Measurements from ENCODE around the gene NAT8L.
"Not testable (repeated sequence)": the region's sequence is repeated elsewhere in the genome, so short reads cannot be mapped to it uniquely, and the experiment has no call there.

NAT8L gene, protein sequence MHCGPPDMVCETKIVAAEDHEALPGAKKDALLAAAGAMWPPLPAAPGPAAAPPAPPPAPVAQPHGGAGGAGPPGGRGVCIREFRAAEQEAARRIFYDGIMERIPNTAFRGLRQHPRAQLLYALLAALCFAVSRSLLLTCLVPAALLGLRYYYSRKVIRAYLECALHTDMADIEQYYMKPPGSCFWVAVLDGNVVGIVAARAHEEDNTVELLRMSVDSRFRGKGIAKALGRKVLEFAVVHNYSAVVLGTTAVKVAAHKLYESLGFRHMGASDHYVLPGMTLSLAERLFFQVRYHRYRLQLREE

GRCh38 chr4:2059046-2059725, at the start of gene NAT8L:
NAT8L (plus strand) TSS chr4:2059327; CDS start chr4:2059512, 185 bp downstream.
- no peak for DNase-seq

- DNase-seq: peak; percentile 59
Measured at GRCh38 chr4:2009651-2010233, 49.4 kb upstream of the NAT8L start.

GRCh38 chr4:2011583-2011982, 47.5 kb upstream of the NAT8L start:
- no peak for DNase-seq

DNA sequence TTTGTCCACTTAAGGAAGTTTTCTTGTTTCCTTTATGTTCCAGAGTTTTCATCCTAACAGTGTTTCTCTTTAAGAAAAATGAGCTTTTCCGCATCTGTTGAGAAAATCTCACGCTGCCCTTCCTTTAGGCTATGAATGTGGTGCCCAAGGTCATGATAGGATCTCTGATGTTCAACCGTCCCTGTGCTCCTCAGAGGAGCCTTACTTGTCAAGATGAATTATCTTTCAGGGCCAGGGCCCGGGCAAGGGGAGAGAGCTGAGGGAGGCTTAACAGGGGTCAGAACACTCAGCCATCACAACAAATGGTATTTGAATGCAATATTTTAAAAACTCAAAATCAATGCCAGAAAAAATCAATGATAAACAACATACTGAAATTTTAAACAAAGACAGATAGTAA, 44.1 kb upstream of the NAT8L start:
- DNase-seq: no peak

- DNase-seq: not testable (repeated sequence)
Measured at GRCh38 chr4:2021358-2022018, 37.6 kb upstream of the NAT8L start.

- DNase-seq: no peak
Measured at GRCh38 chr4:2024683-2025082, 34.4 kb upstream of the NAT8L start.

- DNase-seq: no peak
Measured at GRCh38 chr4:2025817-2026216, 33.3 kb upstream of the NAT8L start.

GRCh38 chr4:2027120-2027519, 32.0 kb upstream of the NAT8L start:
- DNase-seq: not testable (repeated sequence)

DNA sequence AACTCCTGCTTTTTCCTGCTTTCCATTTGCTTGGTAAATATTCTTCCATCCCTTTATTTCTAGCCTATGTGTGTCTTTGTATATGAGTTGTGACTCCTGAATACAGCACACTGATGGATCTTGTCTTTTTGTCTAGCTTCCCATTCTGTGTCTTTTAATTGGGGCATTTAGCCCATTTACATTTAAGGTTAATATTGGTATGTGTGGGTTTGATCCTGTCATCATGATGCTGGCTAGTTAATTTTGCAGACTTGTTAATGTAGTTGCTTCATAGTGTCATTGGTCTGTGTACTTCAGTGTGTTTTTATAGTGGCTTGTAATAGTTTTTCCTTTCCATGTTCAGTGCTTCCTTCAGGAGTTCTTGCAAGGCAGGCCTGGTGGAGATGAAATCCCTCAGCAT, 28.0 kb upstream of the NAT8L start:
- DNase-seq: not testable (repeated sequence)

GRCh38 chr4:2036327-2036726, 22.8 kb upstream of the NAT8L start:
- DNase-seq: no peak

GRCh38 chr4:2036866-2037265, 22.3 kb upstream of the NAT8L start:
- DNase-seq: no peak

DNA sequence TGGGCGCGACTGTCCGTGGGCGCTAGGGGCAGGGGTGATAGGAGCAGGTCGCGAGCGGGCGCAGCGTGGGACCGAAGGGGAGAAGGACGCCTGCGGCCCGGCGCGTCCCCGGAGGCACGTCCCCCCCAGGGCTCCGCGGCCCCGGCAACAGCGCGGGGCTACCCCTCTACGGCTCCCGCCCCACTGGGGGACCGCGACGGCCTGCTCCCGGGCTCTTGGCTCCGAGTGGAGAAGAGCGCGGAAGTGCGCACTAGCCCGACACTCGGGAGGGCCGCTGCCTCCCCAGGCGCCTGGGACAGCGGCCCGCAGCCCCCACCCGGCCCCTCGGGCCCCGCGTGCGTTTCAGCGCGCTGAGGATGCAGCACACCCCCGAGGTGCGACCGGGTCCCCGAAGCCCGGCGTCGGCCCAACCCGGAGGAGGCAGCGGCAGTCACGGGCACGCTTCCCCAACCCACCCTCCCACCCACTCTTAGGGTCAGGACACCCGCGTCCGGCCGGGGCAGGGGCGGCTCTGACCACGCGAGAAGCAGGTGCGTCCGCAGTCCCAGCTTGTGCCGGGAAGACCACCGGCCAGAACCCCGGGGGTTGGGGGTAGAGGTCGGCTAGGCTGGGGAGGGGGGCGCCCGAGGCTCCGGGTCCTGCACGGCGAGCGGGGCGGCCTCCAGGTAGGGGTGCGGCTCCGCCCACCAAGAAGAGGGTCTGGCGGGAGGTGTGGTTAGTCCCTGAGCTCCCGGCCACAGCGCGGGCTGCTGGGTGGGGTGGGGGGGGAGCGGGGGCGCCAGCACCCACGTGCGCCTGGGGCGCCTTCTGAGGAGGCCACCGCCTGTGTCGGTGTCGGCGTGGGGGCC, 18.5 kb upstream of the NAT8L start:
- DNase-seq: no peak

- peak; percentile 90 for DNase-seq
Measured at GRCh38 chr4:2041239-2042130, 17.6 kb upstream of the NAT8L start.

GRCh38 chr4:2042204-2042946, 16.8 kb upstream of the NAT8L start:
- peak; percentile 56 for DNase-seq

DNA sequence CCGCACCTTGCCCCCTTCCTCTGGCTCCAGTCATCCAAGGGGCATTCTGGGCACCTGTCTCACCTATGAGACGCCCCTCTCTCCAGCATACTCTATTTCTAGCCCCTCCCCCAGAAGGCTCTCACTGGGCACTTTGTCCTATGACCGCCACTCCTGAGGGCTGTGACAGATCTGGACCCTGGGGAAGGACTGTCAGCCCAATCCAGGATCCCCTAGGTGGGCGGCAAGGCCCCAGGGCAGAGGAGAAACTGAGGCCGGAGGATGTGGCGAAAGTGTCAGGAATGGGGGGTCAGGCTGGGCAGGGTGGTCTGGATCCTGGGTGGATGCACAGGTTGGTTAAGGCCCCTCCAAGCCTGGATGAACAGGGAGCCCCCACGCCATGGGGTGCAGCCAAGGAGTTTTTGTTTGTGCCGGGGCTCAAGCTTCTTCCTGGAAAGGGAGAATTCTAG, 16.2 kb upstream of the NAT8L start:
- no peak for DNase-seq

- DNase-seq: no peak
Measured at GRCh38 chr4:2043396-2044118, 15.6 kb upstream of the NAT8L start.

GRCh38 chr4:2044119-2044485, 15.0 kb upstream of the NAT8L start:
- no peak for DNase-seq

DNA sequence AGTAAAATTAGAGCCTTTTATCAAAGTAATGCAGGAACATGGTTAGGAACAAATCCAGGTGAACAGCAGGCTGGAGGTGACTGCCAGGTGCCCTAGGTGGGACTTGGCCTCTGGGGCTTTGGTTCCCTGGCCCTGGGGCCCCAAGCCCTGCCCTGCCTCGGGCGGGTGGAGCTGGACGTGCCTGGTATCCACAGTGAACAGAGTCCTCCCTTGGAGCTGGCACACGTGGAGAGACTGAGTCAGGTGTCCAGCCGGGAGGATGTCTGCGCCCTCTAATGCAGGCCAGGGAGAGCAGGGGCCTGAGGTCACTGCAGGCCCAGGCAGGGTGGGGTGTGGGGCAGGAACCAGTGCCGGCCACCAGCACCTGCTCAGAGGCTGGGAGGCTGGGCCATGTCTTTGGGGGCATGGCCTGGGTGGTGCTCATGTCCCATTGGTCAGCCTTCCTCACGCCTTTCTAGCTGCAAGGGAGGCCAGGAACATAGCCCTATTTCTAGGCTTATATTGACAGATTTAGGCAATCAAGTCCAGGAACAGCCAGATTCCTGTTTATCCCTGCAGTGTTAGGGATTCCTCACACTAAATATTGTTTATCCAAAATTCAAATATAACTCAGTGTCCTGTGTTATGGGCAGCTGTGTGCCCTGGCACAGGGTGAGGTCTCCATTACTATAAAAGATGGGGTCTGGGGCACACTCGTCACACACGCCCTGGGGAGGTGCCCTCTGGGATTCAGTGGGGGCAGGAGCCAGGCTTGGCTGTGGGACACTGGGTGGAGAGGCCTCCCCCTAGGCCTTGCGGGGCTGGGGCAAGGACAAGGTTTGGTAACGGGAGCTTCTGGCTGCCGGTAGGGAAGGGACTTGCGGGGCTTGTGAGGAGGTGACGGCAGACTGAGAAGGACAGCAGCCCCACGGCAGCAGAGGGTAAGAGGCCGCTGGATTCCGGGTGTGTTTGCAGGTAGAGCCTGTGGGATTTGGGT, 14.3 kb upstream of the NAT8L start:
- DNase-seq: no peak

DNA sequence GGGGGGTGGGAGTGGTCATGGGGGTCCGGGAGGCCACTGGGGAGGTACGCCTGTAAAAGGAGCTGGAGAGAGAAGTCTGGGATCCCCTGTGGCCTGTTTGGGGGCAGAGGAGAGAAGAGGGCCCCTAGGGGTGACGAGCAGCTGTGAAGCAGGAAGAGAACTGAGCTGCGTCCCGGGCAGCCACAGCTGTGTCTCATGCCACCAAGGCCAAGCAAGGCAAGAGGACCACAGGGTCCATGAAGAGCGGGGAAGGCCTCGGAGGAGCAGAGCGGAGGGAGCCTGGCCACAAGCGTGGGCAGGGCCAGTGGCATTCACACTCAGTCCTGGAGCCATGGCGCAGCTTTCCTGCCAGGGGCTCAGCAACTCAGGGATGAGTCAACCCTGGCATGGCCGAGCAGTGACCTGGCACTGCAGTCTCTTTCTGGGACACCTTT, 13.6 kb upstream of the NAT8L start:
- DNase-seq: no peak
